Fibroblast of lung (primary cell): Measurements from ENCODE around the gene DHRS4L2. TPM values are rescaled to one million over a fixed set of nuclear protein-coding genes. Genes with fewer than 3 reads are reported as not detected.
"Not testable (repeated sequence)": the region's sequence is repeated elsewhere in the genome, so short reads cannot be mapped to it uniquely, and the experiment has no call there.

Experiments
- DNase-seq, 2 donors: peaks; one replicate each; pipeline versions ENCODE4 v3.0.0 to v3.0.0-alpha.2; 2010; ENCODE audit warnings: low read depth in 2 of 2
- H2AFZ ChIP-seq: 2 replicates; pipeline ENCODE4 v1.5.1; 2012; ENCODE audit warnings: low read length, control low read depth, inconsistent platforms
- H3K27ac ChIP-seq: 2 replicates; pipeline ENCODE4 v1.5.1; 2011; ENCODE audit warnings: low read length, control low read depth; ENCODE audit not compliant: insufficient read depth
- H3K27me3 ChIP-seq: 2 replicates; pipeline ENCODE4 v1.5.1; 2011; ENCODE audit warnings: mild to moderate bottlenecking, low read length; ENCODE audit not compliant: control insufficient read depth, insufficient read depth
- H3K36me3 ChIP-seq: 2 replicates; pipeline ENCODE4 v1.5.1; 2011; ENCODE audit warnings: low read length; ENCODE audit not compliant: control insufficient read depth, insufficient read depth
- H3K4me1 ChIP-seq: 2 replicates; pipeline ENCODE4 v1.5.1; 2011; ENCODE audit warnings: low read length; ENCODE audit not compliant: control insufficient read depth, insufficient read depth; ENCODE audit errors: extremely low read depth
- H3K4me2 ChIP-seq: 2 replicates; pipeline ENCODE4 v1.5.1; 2011; ENCODE audit warnings: low read length, control low read depth; ENCODE audit not compliant: insufficient read depth; ENCODE audit errors: extremely low read depth
- H3K4me3 ChIP-seq, 4 experiments: fragments of 200-600 bp in 1 of 4; sonication (generic) in 1 of 4; replicated peaks in 1 of 4; 2 replicates each; pipeline ENCODE4 v1.5.1; 2011 to 2016; ENCODE audit warnings: low read length in 4 of 4, low read depth in 3 of 4, mild to moderate bottlenecking in 3 of 4, control low read depth in 2 of 4, inconsistent platforms in 1 of 4, mixed read lengths in 1 of 4; ENCODE audit not compliant: insufficient read depth in 1 of 4; ENCODE audit errors: control extremely low read depth in 1 of 4
- H3K79me2 ChIP-seq: 2 replicates; pipeline ENCODE4 v1.5.1; 2012; ENCODE audit warnings: mild to moderate bottlenecking, low read length, inconsistent platforms; ENCODE audit not compliant: control insufficient read depth, insufficient read depth
- H3K9ac ChIP-seq: 2 replicates; pipeline ENCODE4 v1.5.1; 2011; ENCODE audit warnings: mild to moderate bottlenecking, low read length, control low read depth; ENCODE audit not compliant: insufficient read depth
- H3K9me3 ChIP-seq: 2 replicates; pipeline ENCODE4 v1.5.1; 2012; ENCODE audit warnings: low read depth, low read length; ENCODE audit not compliant: control insufficient read depth, insufficient read depth
- H4K20me1 ChIP-seq: 2 replicates; pipeline ENCODE4 v1.5.1; 2011; ENCODE audit warnings: low read length; ENCODE audit not compliant: control insufficient read depth, insufficient read depth; ENCODE audit errors: extremely low read depth
- polyA plus RNA-seq, 2 donors: library from polyadenylated mRNA; depleted of rRNA in 1 of 2; stranded (reverse) in 1 of 2; unstranded in 1 of 2; fragments of >200 nt; gene quantifications; 2 replicates each; pipeline ENCODE4 v1.2.1, GENCODE V29; 2011 to 2012; ENCODE audit warnings: missing spikeins in 1 of 2
- total RNA-seq: library from RNA; depleted of rRNA; stranded (reverse); fragments of >200 nt; gene quantifications from 2 replicates; pipeline ENCODE4 v1.2.1, GENCODE V29; 2014

Gene DHRS4L2
- total and polyA plus RNA-seq, 2 donors (not counting 1 experiment from before 2014, with no cell fraction given) = 12.7 to 16.7 TPM

- H3K36me3 ChIP-seq, H3K9ac ChIP-seq, H3K4me3 ChIP-seq, DNase-seq, H3K79me2 ChIP-seq, H4K20me1 ChIP-seq, H3K9me3 ChIP-seq, H2AFZ ChIP-seq, H3K27ac ChIP-seq, H3K4me2 ChIP-seq, H3K4me1 ChIP-seq, H3K27me3 ChIP-seq: not testable (repeated sequence)
Measured at GRCh38 chr14:23990961-23991360, 2.2 kb downstream of the DHRS4L2 start.

DNA sequence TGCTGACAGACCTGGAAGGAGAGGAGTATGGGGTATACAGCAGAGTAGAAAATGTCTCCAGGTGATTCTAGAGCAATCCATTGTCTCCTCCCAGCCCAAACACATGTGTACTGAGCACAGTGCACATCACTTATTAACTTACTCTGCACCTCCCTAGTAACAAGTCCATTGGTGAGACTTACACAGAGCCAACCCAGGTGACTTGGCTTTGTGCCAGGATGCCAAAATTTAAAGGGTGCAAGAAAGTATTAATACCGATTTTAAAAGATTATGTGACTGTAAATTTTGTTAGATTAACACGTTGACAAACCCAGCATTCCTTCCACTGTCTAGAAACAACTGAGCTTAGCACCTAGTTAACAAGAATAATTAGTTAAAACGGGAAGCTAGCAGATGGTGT lies 4.3 kb downstream of the DHRS4L2 start:
- H2AFZ ChIP-seq, H3K4me3 ChIP-seq, H3K9me3 ChIP-seq, H3K27me3 ChIP-seq, H3K9ac ChIP-seq, H3K79me2 ChIP-seq, H3K36me3 ChIP-seq, H4K20me1 ChIP-seq, H3K27ac ChIP-seq, DNase-seq, H3K4me1 ChIP-seq, H3K4me2 ChIP-seq: not testable (repeated sequence)

DNA sequence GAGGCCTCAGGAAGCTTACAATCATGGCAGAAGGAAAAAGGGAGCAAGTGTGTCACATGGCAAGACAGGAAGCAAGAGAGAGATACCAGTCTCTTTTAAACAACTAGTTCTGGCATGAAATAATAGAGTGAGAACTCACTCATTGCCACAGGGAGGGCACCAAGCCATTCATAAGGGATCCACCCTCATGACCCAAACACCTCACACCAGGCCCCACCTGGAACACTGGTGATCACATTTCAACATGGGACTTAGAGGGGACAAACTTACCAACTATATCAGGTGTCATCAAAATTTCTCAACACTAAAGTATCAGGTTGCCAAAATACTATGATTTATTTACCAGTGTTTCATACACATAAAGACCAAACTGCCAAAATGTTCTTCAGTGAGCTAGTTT lies 7.3 kb downstream of the DHRS4L2 start:
- H3K9me3 ChIP-seq, H3K4me3 ChIP-seq, H3K9ac ChIP-seq, H3K4me2 ChIP-seq, H3K79me2 ChIP-seq, H4K20me1 ChIP-seq, H3K36me3 ChIP-seq, H3K27ac ChIP-seq, H3K4me1 ChIP-seq, H2AFZ ChIP-seq, H3K27me3 ChIP-seq, DNase-seq: not testable (repeated sequence)

DNA sequence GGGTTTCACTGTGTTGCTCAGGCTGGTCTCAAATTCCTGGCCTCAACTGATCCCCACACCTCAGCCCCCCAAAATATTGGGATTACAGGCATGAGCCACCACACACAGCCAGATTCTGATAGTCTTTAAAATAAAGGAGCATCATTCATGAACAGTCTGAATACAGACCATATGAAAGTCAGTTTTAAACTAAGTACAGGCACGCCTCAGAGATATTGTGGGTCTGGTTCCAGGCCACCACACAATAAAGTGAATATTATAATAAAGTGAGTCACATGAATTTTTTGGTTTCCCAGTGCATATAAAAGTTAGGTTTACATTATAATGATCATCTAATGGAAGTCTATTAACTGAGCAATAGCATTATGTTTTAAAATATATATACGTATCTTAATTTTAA lies 8.1 kb downstream of the DHRS4L2 start:
- H3K9me3 ChIP-seq, H3K79me2 ChIP-seq, H3K27me3 ChIP-seq, DNase-seq, H2AFZ ChIP-seq, H3K4me2 ChIP-seq, H3K36me3 ChIP-seq, H4K20me1 ChIP-seq, H3K4me1 ChIP-seq, H3K9ac ChIP-seq, H3K27ac ChIP-seq, H3K4me3 ChIP-seq: not testable (repeated sequence)

DNA sequence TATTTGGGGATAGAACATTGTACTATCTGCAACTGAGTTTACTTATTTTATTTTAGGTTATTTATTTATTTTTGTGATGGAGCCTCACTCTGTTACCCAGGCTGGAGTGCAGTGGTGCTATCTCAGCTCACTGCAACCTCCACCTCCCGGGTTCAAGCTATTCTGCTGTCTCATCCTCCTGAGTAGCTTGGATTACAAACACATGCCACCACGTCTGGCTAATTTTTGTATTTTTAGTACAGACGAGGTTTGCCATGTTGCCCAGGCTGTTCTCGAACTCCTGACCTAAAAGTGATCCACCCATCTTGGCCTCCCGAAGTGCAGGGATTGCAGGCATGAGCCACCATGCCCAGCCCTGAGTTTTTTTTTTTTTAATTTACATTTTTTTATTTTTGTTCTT lies 10.9 kb downstream of the DHRS4L2 start:
- not testable (repeated sequence) for H3K36me3 ChIP-seq, H3K4me1 ChIP-seq, H3K27me3 ChIP-seq, DNase-seq, H4K20me1 ChIP-seq, H3K4me2 ChIP-seq, H3K9ac ChIP-seq, H2AFZ ChIP-seq, H3K79me2 ChIP-seq, H3K9me3 ChIP-seq, H3K4me3 ChIP-seq, H3K27ac ChIP-seq

DNA sequence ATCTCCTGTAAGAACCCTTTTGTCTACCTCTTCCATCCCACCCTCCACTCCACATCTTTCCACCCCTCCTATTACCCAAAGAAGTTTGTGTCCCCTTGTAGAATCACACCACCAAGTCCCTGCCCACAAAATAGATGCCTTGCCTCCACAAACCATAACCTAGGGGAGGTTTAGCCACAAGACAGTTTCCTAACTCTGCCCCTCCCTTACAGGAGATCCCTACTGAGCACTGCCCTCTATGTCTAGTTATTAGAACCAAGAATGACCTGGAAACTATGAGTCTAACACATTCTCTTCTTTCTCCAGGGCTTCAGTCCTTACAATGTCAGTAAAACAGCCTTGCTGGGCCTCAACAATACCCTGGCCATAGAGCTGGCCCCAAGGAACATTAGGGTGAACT lies 12.3 kb downstream of the DHRS4L2 start:
- H3K27ac ChIP-seq, H3K9ac ChIP-seq, H3K4me2 ChIP-seq, H3K36me3 ChIP-seq, H3K4me1 ChIP-seq, H3K4me3 ChIP-seq, H3K79me2 ChIP-seq, H3K9me3 ChIP-seq, DNase-seq, H4K20me1 ChIP-seq, H3K27me3 ChIP-seq, H2AFZ ChIP-seq: not testable (repeated sequence)

DNA sequence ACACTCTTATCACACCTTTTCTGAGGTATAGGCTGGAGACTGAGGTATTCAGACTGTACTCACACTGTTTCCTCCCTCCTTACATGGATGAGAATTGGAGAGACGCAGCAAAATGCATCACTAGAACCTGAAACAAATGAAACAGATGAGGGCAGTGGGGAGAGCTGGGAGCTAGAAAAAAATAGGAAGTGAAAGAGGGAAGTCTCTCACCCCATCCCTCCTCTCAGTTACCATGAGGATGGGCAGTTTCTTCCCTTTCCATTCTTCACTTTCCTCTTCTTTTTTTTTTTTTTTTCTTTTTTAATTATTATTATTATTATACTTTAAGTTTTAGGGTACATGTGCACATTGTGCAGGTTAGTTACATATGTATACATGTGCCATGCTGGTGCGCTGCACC lies 12.9 kb downstream of the DHRS4L2 start:
- H3K79me2 ChIP-seq, H3K4me2 ChIP-seq, H4K20me1 ChIP-seq, H3K9me3 ChIP-seq, H3K9ac ChIP-seq, DNase-seq, H3K27me3 ChIP-seq, H3K36me3 ChIP-seq, H2AFZ ChIP-seq, H3K4me1 ChIP-seq, H3K4me3 ChIP-seq, H3K27ac ChIP-seq: not testable (repeated sequence)
